ENCODE measurements around the gene DAZAP1. TPM values are rescaled to one million over a fixed set of nuclear protein-coding genes. Genes with fewer than 3 reads are reported as not detected.

DAZAP1 gene
- total RNA-seq, 1 donor = 61.7 TPM

DNA sequence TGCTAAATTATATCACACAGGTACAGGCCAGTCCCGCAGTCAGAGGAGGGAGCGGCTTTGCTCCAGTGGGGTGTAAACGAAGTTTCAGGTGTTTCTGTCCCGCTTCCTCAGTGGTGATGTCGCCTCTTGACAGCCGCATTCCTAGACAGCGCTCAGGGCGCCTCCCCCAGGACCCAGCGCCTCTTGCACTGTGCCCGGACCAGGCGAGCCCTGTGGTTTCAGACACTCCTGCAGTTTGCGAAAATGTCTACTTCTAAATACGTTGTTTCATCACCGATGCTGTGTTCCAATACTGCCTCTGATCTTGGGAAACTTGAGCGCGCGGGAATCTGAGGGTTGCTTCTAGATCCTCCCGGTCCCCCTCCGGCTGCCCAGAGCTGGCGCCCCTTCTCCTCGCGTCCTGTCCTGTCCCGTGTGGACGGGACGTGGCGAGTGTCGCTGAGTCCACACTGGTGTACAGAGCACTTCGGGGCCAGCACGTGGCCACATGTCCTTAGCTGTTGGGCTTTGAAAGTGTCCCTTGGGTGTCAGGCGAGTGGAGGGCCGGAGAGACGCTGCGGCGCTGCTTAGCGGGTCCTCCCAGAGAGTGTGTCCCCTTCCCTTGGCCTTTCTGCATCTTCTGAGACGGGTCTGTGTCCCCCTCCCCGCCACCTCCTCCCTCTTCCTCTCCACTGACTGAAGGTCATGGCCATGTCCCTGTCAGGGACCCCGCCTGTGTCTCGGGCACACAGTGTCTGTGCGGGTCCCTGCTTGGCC, 16.2 kb downstream of the DAZAP1 start:
- DNase-seq (ENCODE audit: low read depth) = no peak

DNA sequence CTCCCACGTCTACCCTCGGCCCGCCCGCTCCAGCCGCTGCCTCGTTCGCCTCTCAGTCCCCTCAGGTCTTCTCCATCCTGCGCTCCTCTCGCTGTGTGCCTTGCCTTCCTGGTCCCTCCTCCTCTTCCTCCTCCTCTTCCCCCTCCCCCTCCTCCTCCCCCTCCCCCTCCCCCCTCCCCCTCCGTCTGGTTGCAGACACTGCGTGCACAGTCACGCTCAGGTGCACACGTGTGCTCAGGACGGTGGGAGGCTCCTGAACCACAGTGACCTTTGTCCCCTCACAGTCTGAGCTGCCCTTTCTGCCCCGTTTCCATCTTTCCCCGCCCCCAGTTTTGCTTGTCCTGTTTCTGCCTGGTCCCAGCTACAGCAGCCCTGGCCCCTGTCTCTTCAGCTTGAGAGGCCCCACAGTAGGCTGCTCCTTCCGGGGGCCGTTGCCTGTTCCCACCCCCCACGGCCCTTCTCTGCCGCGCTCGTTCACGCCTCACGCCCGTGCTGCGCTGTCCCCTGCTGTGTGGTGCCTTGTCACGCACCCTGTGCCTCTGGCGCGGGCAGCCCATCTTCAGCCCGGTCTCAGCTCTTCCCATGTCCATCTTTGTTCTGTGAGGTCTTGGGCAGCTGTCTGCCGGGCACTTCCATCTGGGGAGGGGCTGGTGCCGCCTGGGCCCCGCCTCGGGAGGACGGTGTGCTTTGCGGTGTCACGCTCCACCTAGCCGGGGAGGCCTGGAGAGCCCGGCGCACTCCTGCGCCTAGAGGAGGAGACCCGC, 17.0 kb downstream of the DAZAP1 start:
- no peak overlapping the region for H3K4me3 ChIP-seq (ENCODE audit: low read depth, low read length)
- TF ChIP-seq, protein P1, sequence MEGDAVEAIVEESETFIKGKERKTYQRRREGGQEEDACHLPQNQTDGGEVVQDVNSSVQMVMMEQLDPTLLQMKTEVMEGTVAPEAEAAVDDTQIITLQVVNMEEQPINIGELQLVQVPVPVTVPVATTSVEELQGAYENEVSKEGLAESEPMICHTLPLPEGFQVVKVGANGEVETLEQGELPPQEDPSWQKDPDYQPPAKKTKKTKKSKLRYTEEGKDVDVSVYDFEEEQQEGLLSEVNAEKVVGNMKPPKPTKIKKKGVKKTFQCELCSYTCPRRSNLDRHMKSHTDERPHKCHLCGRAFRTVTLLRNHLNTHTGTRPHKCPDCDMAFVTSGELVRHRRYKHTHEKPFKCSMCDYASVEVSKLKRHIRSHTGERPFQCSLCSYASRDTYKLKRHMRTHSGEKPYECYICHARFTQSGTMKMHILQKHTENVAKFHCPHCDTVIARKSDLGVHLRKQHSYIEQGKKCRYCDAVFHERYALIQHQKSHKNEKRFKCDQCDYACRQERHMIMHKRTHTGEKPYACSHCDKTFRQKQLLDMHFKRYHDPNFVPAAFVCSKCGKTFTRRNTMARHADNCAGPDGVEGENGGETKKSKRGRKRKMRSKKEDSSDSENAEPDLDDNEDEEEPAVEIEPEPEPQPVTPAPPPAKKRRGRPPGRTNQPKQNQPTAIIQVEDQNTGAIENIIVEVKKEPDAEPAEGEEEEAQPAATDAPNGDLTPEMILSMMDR (IDR thresholded peaks at IDR 0.05; ENCODE audit: insufficient read depth, low read depth, low read length) = no peak
- DNase-seq (ENCODE audit: low read depth) = no peak

More for the DNA sequence above, 16.2 kb downstream of the DAZAP1 start:
- TF ChIP-seq, protein P1 (IDR thresholded peaks at IDR 0.05; ENCODE audit: insufficient read depth, low read depth, low read length) = no peak
- H3K4me3 ChIP-seq (ENCODE audit: low read depth, low read length) = no peak overlapping the region

DNA sequence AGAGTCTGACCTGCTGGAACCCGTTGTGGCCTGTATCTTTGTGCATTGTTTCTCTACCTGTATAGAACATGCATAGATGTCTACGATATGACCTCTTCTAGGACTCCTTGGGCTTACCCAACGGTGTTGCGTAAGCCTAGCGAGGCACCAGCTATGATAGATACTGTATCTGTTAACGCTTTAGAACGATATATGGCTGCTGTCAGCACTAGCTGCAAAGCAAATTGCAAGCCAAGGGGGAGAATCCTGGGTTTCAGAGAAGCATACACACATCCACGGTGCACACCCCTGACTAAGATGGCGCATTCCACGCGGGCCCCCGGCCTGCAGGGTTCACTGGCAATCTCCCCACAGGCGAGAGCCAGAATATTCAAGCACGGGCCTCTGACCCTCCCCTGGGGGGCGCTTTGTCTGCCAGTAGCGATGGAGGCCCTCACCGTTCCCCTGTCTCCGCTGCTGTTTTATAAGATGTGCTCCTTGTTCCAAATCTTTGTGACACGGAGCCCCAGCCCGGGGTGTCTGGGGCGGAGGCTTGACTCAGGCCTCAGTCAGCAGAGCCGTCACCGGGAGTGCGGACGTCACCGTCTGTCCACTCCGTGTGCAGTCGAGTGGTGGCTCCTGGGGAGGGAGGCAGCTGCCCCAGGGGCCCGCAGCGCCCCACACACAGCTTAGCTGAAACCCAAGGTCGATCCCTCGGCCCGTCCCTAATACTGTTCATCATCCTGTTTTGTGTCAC, 17.9 kb downstream of the DAZAP1 start:
- TF ChIP-seq, protein P1 (IDR thresholded peaks at IDR 0.05; ENCODE audit: insufficient read depth, low read depth, low read length) = no peak
- no peak for DNase-seq (ENCODE audit: low read depth)
- no peak overlapping the region for H3K4me3 ChIP-seq (ENCODE audit: low read depth, low read length)

DNA sequence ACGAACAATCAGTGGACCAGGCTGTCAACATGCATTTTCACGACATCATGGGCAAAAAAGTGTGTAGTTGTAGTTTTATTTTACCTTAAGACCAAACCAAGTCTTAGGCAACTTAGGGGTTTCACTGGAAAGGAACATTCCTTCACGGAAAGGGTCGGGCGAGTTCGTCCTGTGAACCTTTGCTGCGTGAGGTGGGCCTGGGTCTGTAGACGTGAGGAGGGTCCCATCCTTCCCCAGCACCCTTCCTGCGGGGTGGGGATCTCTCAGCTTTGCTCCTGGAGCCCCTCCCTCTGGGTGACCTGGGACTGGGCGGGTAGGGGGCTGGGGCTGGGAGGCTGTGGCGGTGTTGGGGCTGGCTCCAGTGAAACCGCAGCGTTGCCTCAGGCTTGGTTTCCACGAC, 18.5 kb downstream of the DAZAP1 start:
- H3K4me3 ChIP-seq (ENCODE audit: low read depth, low read length) = no peak overlapping the region
- DNase-seq (ENCODE audit: low read depth) = no peak
- TF ChIP-seq, protein P1 (IDR thresholded peaks at IDR 0.05; ENCODE audit: insufficient read depth, low read depth, low read length) = no peak

- TF ChIP-seq, protein P1 (IDR thresholded peaks at IDR 0.05; ENCODE audit: insufficient read depth, low read depth, low read length) = no peak
- H3K4me3 ChIP-seq (ENCODE audit: low read depth, low read length) = no peak overlapping the region
- no peak for DNase-seq (ENCODE audit: low read depth)
Measured at GRCh38 chr19:1426736-1427135, 19.4 kb downstream of the DAZAP1 start.

DNA sequence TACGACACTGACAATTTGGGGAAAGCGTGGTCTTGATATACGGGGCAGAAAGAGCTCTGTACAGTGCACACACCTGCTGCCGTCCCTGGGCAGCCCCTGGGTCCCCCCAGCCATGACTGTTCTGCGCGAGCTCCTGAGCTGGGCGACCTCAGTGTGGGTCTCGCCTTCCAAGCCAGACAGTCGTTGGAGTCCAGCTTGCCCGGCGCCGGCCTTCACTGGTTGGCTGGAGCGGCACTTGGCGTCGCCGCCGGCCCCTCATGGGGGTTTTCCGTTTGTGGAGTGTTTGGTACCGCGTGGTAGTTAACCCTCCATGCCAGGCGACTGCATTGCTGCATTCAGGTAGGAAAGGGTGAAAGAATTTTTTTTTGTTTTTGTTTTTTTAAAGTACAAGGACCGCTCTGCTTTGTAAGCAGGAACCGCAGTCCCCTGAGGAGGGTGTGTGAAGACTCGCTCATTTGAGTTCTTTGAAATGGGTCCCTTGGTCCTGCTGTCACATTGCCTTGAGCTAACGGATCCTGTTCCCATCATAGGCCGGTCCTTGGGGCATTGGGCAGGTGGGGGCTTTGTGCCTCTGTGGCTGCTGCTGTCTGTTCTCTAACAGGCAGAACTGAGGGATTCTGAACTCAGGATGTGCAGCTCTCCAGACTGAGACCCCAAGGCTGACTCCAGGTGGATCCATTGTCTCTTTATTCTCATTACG, 20.0 kb downstream of the DAZAP1 start:
- DNase-seq (ENCODE audit: low read depth) = no peak
- no peak overlapping the region for H3K4me3 ChIP-seq (ENCODE audit: low read depth, low read length)
- TF ChIP-seq, protein P1 (IDR thresholded peaks at IDR 0.05; ENCODE audit: insufficient read depth, low read depth, low read length) = no peak
